T-helper 17 cell (primary cell): Measurements from ENCODE around the gene CACFD1. TPM values are rescaled to one million over a fixed set of nuclear protein-coding genes. Genes with fewer than 3 reads are reported as not detected.
A peak's percentile ranks its signal among the peaks of the same experiment; 100 is the strongest.

Source experiments
- ATAC-seq: fragments of 150-1000 bp; cut with Tn5 transposase; 2 replicates; pipeline ENCODE4 v1.10.0; 2021; ENCODE audit warnings: mild to moderate bottlenecking, moderate library complexity
- DNase-seq, 3 donors: peaks; one replicate each; pipeline versions ENCODE4 v3.0.0 to v3.0.0-alpha.2; 2020 to 2021
- H3K9me3 ChIP-seq: one replicate; pipeline ENCODE4 v1.7.0; 2013; ENCODE audit warnings: low read length, mild to moderate bottlenecking; ENCODE audit not compliant: control insufficient read depth, poor library complexity, severe bottlenecking
- H3K27ac Mint-ChIP-seq: one replicate; pipeline ENCODE4 v1.8.0; 2022; ENCODE audit warnings: mild to moderate bottlenecking, moderate library complexity, mixed read lengths
- H3K27me3 Mint-ChIP-seq: one replicate; pipeline ENCODE4 v1.8.0; 2022; ENCODE audit warnings: mixed read lengths
- H3K36me3 Mint-ChIP-seq: one replicate; pipeline ENCODE4 v1.8.0; 2022; ENCODE audit warnings: low read depth, mixed read lengths
- H3K4me1 Mint-ChIP-seq: one replicate; pipeline ENCODE4 v1.8.0; 2022; ENCODE audit warnings: mild to moderate bottlenecking, mixed read lengths
- H3K4me3 Mint-ChIP-seq: one replicate; pipeline ENCODE4 v1.8.0; 2022; ENCODE audit warnings: mild to moderate bottlenecking, moderate library complexity, mixed read lengths
- total RNA-seq, 4 donors: library from RNA in 2 of 4; stranded (reverse) in 2 of 4; gene quantifications; one replicate each; pipeline ENCODE4 v1.2.3 and lab custom pipeline; 2022 to 2026

The CACFD1 gene
- total RNA-seq, 2 donors from 2014 or later, result 1.4 to 3.8 TPM

GRCh38 chr9:133510926-133511505 lies 51.2 kb downstream of the CACFD1 start:
- ATAC-seq, result no peak
- DNase-seq, result no peak
- no peaks in the 10 kb centered on the region for H3K9me3 ChIP-seq
- Mint-ChIP-seq H3K36me3 (no peaks in the 10 kb centered on the region), H3K27me3 (no peaks in the 10 kb centered on the region), H3K27ac (no peak overlapping the region), H3K4me1 (peaks cover 6% of the 10 kb centered on the region), H3K4me3 (peak overlapping the region; percentile 25)

- Mint-ChIP-seq H3K36me3 (no peaks in the 10 kb centered on the region), H3K4me3 (no peak overlapping the region), H3K4me1 (peaks cover 6% of the 10 kb centered on the region), H3K27ac (no peak overlapping the region), H3K27me3 (no peaks in the 10 kb centered on the region)
- ATAC-seq (no peak), DNase-seq (no peak)
- no peaks in the 10 kb centered on the region for H3K9me3 ChIP-seq
These were observed 51.8 kb downstream of the CACFD1 start for GRCh38 chr9:133511607-133512006.

DNA sequence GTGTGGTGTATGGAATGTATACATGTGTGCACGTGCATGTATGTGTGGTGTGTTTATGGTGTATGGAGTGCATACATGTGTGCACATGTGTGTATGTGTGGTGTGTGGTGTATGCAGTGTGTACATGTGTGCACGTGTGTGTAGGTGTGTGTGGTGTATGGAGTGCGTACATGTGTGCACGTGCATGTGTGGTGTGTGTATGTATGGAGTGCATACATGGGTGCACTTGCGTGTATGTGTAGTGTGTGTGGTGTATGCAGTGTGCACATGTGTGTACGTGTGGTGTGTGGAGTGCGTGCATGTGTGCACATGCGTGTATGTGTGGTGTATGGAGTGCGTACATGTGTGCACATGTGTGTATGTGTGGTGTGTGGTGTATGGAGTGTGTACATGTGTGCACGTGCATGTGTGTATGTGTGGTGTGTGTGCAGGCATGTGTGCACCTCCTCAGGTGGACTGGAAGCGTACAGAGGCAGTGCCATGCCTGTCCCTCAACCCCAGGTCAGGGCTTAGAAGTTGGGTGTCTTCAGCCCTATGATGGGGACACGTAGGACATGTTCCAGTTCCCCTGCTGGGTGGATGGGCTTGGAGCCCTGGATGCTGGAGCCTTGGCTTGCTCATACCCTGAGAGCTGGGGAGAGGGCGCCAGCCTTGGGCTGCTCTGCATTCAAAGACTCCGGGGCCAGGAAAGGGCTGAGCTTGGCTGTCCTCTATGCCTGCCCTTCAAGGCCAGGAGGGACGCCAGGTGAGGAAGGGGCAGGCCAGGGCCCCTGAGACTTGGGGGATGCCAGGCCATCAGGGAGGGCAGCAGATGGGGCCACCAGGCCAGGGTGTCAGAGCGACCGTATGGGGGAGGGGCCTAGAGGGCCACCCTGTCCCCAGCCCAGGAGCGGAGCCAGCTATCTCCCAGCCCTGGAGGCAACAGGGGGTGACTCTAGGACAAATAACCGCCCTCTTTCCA lies 52.8 kb downstream of the CACFD1 start:
- Mint-ChIP-seq H3K4me3 (no peak overlapping the region), H3K27me3 (no peaks in the 10 kb centered on the region), H3K36me3 (no peaks in the 10 kb centered on the region), H3K27ac (no peak overlapping the region), H3K4me1 (peaks cover 6% of the 10 kb centered on the region)
- H3K9me3 ChIP-seq, result no peaks in the 10 kb centered on the region
- no peak for DNase-seq
- no peak for ATAC-seq

- Mint-ChIP-seq H3K36me3 (no peaks in the 10 kb centered on the region), H3K27ac (no peak overlapping the region), H3K4me1 (peaks cover 6% of the 10 kb centered on the region), H3K27me3 (peaks cover 9% of the 10 kb centered on the region), H3K4me3 (no peak overlapping the region)
- H3K9me3 ChIP-seq, result no peaks in the 10 kb centered on the region
- DNase-seq, result no peak
- no peak for ATAC-seq
These were observed 53.7 kb downstream of the CACFD1 start for GRCh38 chr9:133513214-133514100.

- Mint-ChIP-seq H3K4me1 (peaks cover under 1% of the 10 kb centered on the region), H3K4me3 (no peak overlapping the region), H3K36me3 (no peaks in the 10 kb centered on the region), H3K27ac (no peak overlapping the region), H3K27me3 (peaks cover 21% of the 10 kb centered on the region)
- no peak for ATAC-seq
- DNase-seq, result no peak
- no peaks in the 10 kb centered on the region for H3K9me3 ChIP-seq
These were observed 54.9 kb downstream of the CACFD1 start for GRCh38 chr9:133514460-133515239.

- Mint-ChIP-seq H3K4me3 (no peak overlapping the region), H3K27ac (no peak overlapping the region), H3K36me3 (no peaks in the 10 kb centered on the region), H3K4me1 (no peaks in the 10 kb centered on the region), H3K27me3 (peaks cover 22% of the 10 kb centered on the region)
- ATAC-seq (no peak), DNase-seq (no peak)
- no peaks in the 10 kb centered on the region for H3K9me3 ChIP-seq
These were observed 55.4 kb downstream of the CACFD1 start for GRCh38 chr9:133515240-133515610.

- no peaks in the 10 kb centered on the region for H3K9me3 ChIP-seq
- H3K27ac Mint-ChIP-seq, result no peak overlapping the region
- DNase-seq, result no peak
- peaks cover 22% of the 10 kb centered on the region for H3K27me3 Mint-ChIP-seq
- H3K4me1 Mint-ChIP-seq, result no peaks in the 10 kb centered on the region
- H3K4me3 Mint-ChIP-seq, result no peak overlapping the region
- ATAC-seq, result no peak
- no peaks in the 10 kb centered on the region for H3K36me3 Mint-ChIP-seq
These were observed 56.0 kb downstream of the CACFD1 start for GRCh38 chr9:133515615-133516255.

DNA sequence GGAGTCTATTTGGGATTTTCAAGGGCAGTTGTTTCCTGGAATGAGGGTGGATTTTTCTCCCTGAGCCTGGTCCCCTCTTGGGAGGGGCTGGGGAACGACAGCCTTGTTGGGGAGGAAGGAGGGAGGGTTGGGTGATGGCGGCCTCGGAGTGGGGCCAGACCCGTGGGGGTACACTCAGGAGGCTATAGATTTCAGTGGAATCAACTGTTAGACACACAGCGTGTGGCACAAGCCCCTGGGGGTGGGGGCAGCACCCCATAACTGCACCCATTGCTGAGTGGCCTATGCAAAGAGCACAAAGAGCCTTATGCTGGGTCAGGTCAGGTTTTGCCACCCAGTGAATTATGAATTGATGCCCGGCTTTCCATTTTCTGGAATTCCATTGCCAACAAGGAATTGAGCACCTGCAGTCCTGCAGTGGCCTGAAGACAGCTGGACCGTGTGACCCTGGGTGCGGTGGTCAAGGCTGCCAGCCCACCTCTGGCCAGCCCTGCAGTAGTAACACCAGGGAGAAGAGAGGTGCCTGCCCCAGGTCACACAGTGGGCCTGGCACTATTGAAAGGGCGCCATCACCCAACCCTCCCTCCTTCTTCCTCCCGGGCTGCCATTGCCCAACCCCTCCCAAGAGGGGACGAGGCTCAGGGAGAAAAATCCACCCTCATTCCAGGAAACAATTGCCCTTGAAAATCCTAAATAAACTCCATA lies 56.6 kb downstream of the CACFD1 start:
- DNase-seq (no peak), ATAC-seq (no peak)
- no peaks in the 10 kb centered on the region for H3K36me3 Mint-ChIP-seq
- peaks cover 22% of the 10 kb centered on the region for H3K27me3 Mint-ChIP-seq
- H3K9me3 ChIP-seq, result no peaks in the 10 kb centered on the region
- no peak overlapping the region for H3K27ac Mint-ChIP-seq
- no peaks in the 10 kb centered on the region for H3K4me1 Mint-ChIP-seq
- H3K4me3 Mint-ChIP-seq, result no peak overlapping the region

DNA sequence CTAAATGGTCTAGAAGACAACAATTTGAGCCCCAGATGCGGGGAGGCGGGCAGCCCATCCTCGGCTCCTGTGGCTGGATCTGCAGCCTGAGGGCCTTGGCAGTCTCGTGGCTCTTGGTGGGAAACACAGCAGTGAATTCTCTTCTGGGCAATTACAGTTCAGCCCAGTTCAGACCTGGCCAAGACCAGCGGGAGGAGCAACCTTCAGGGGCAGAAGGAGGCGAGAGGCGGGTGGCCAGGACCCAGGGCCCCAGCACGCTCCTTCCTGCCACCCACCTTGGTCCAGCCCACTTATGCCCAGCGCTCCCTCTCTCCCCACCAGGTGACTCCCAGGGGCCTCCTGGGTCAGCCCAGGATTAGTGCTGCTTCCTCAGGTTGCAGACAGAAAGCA lies 57.2 kb downstream of the CACFD1 start:
- ATAC-seq, result no peak
- H3K9me3 ChIP-seq, result no peaks in the 10 kb centered on the region
- no peaks in the 10 kb centered on the region for H3K36me3 Mint-ChIP-seq
- no peaks in the 10 kb centered on the region for H3K4me1 Mint-ChIP-seq
- no peak for DNase-seq
- no peak overlapping the region for H3K4me3 Mint-ChIP-seq
- no peak overlapping the region for H3K27ac Mint-ChIP-seq
- H3K27me3 Mint-ChIP-seq, result peaks cover 22% of the 10 kb centered on the region

DNA sequence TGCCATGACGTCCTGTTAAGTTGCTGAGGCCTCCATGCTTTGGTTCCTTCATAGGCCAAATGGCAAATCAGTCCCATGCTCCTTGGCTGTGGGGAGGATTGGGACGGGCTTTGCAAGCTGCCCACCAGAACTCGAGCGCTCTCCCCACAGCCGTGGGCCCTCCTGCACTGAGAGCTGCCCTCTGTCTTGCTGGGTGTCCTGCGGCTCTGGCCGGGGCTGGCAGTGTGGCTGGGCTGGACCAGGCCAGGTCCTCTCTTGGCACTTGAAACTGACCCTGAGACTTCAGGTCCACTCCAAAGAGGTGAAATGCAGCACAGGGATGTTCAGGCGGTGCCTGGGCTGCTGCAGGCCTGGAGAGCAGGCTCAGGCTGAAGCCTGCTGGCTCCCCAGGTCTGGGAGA lies 57.9 kb downstream of the CACFD1 start:
- no peaks in the 10 kb centered on the region for H3K9me3 ChIP-seq
- H3K27me3 Mint-ChIP-seq, result peaks cover 22% of the 10 kb centered on the region
- H3K36me3 Mint-ChIP-seq, result no peaks in the 10 kb centered on the region
- DNase-seq (no peak), ATAC-seq (no peak)
- no peak overlapping the region for H3K27ac Mint-ChIP-seq
- no peak overlapping the region for H3K4me3 Mint-ChIP-seq
- no peaks in the 10 kb centered on the region for H3K4me1 Mint-ChIP-seq

DNA sequence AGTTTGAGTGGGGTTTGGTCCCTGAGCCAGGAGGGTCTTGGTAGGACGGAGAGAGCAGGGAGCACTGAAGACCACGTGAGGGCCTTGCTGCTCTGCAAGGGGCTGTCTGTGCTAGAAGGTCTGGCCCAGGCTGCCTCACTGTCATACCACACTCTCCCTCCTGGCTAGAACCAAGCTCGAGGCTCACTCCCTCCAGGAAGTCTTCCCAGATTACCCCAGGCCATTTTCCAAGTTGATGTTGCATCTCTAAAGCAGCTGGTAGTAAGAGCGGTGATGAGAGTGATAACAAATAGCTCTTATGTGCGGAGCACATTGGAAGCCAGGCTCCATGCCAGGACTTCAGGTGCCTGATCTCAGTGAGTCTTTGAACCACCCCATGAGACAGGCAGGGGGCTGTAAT lies 58.4 kb downstream of the CACFD1 start:
- Mint-ChIP-seq H3K4me1 (no peaks in the 10 kb centered on the region), H3K27ac (no peak overlapping the region), H3K36me3 (no peaks in the 10 kb centered on the region), H3K4me3 (no peak overlapping the region), H3K27me3 (peaks cover 25% of the 10 kb centered on the region)
- no peaks in the 10 kb centered on the region for H3K9me3 ChIP-seq
- DNase-seq (no peak), ATAC-seq (no peak)
